Measurements from ENCODE around the gene CRB1.

GRCh38 chr1:197303463-197303862 is 35.4 kb downstream of the CRB1 start:
- no peak for TF ChIP-seq CTCF (conservative IDR thresholded peaks at IDR 0.05; ENCODE audit: low read length)
- no peak for TF ChIP-seq EZH2phosphoT487 (IDR thresholded peaks at IDR 0.05; ENCODE audit: borderline replicate concordance)

Measured in Loucy (cell line).